Activated gamma-delta T cell treated with anti-CD3 and anti-CD28 coated beads, Interleukin-2, amount 50 U/mL, for 16 hours (primary cell): ENCODE results near the gene CCNG2.

Source experiments
- DNase-seq: peaks from one replicate; pipeline ENCODE4 v3.0.0-alpha.2; 2020; ENCODE audit warnings: low read depth

Gene CCNG2

GRCh38 chr4:77177199-77177598 is 20.2 kb downstream of the CCNG2 start:
- DNase-seq: no peak

- no peak for DNase-seq
Observed at GRCh38 chr4:77178560-77178959, 21.6 kb downstream of the CCNG2 start.

GRCh38 chr4:77179519-77179918 is 22.5 kb downstream of the CCNG2 start:
- DNase-seq: no peak

GRCh38 chr4:77181720-77182119 is 24.7 kb downstream of the CCNG2 start:
- DNase-seq: no peak

- DNase-seq: no peak
Observed at GRCh38 chr4:77183777-77184420, 26.9 kb downstream of the CCNG2 start.

GRCh38 chr4:77184974-77185373 is 28.0 kb downstream of the CCNG2 start:
- no peak for DNase-seq

- DNase-seq: no peak
Observed at GRCh38 chr4:77185686-77186085, 28.7 kb downstream of the CCNG2 start.

GRCh38 chr4:77187322-77187721 is 30.3 kb downstream of the CCNG2 start:
- no peak for DNase-seq

GRCh38 chr4:77188498-77189220 is 31.7 kb downstream of the CCNG2 start:
- DNase-seq: no peak

- no peak for DNase-seq
Observed at GRCh38 chr4:77189412-77189811, 32.4 kb downstream of the CCNG2 start.

GRCh38 chr4:77190053-77190452 is 33.0 kb downstream of the CCNG2 start:
- DNase-seq: no peak

- DNase-seq: no peak
Observed at GRCh38 chr4:77193046-77193445, 36.0 kb downstream of the CCNG2 start.

GRCh38 chr4:77193511-77194102 is 36.6 kb downstream of the CCNG2 start:
- DNase-seq: peak; percentile 50

GRCh38 chr4:77194366-77194765 is 37.4 kb downstream of the CCNG2 start:
- DNase-seq: no peak

- DNase-seq: no peak
Observed at GRCh38 chr4:77194989-77195388, 38.0 kb downstream of the CCNG2 start.

- no peak for DNase-seq
Observed at GRCh38 chr4:77196866-77197265, 39.9 kb downstream of the CCNG2 start.

- DNase-seq: no peak
Observed at GRCh38 chr4:77197361-77197760, 40.4 kb downstream of the CCNG2 start.

- DNase-seq: no peak
Observed at GRCh38 chr4:77197831-77198230, 40.8 kb downstream of the CCNG2 start.

- no peak for DNase-seq
Observed at GRCh38 chr4:77199276-77199675, 42.3 kb downstream of the CCNG2 start.

GRCh38 chr4:77199701-77200100 is 42.7 kb downstream of the CCNG2 start:
- DNase-seq: no peak

GRCh38 chr4:77201343-77201742 is 44.3 kb downstream of the CCNG2 start:
- DNase-seq: no peak

GRCh38 chr4:77201857-77202256 is 44.9 kb downstream of the CCNG2 start:
- DNase-seq: no peak

- no peak for DNase-seq
Observed at GRCh38 chr4:77202491-77202890, 45.5 kb downstream of the CCNG2 start.
